Measurements from ENCODE around the gene TUBB2A.
"Not testable (repeated sequence)": the region's sequence is repeated elsewhere in the genome, so short reads cannot be mapped to it uniquely, and the experiment has no call there.

Gene TUBB2A

GRCh38 chr6:3157131-3157933 lies at the start of gene TUBB2A:
TSS of gene TUBB2A (minus strand) at chr6:3157544. CDS start at chr6:3157463, 81 bp downstream.
- DNase-seq, result peak; percentile 22

- DNase-seq, result no peak
Measured at GRCh38 chr6:3206339-3207015, 49.1 kb upstream of the TUBB2A start.

GRCh38 chr6:3205913-3206312 lies 48.6 kb upstream of the TUBB2A start:
- DNase-seq, result no peak

- no peak for DNase-seq
Measured at GRCh38 chr6:3204921-3205320, 47.6 kb upstream of the TUBB2A start.

GRCh38 chr6:3202999-3203696 lies 45.8 kb upstream of the TUBB2A start:
- DNase-seq, result no peak

- DNase-seq, result no peak
Measured at GRCh38 chr6:3201388-3201787, 44.0 kb upstream of the TUBB2A start.

- no peak for DNase-seq
Measured at GRCh38 chr6:3200682-3201081, 43.3 kb upstream of the TUBB2A start.

GRCh38 chr6:3199382-3199781 lies 42.0 kb upstream of the TUBB2A start:
- no peak for DNase-seq

- not testable (repeated sequence) for DNase-seq
Measured at GRCh38 chr6:3197734-3198133, 40.4 kb upstream of the TUBB2A start.

- DNase-seq, result no peak
Measured at GRCh38 chr6:3196770-3197169, 39.4 kb upstream of the TUBB2A start.

- no peak for DNase-seq
Measured at GRCh38 chr6:3195695-3196497, 38.6 kb upstream of the TUBB2A start.

- DNase-seq, result no peak
Measured at GRCh38 chr6:3195420-3195694, 38.0 kb upstream of the TUBB2A start.

- no peak for DNase-seq
Measured at GRCh38 chr6:3194535-3195419, 37.4 kb upstream of the TUBB2A start.

GRCh38 chr6:3193102-3193849 lies 35.9 kb upstream of the TUBB2A start:
- no peak for DNase-seq

GRCh38 chr6:3190779-3191178 lies 33.4 kb upstream of the TUBB2A start:
- DNase-seq, result no peak

- DNase-seq, result no peak
Measured at GRCh38 chr6:3190056-3190455, 32.7 kb upstream of the TUBB2A start.

GRCh38 chr6:3189192-3189591 lies 31.8 kb upstream of the TUBB2A start:
- DNase-seq, result not testable (repeated sequence)

- no peak for DNase-seq
Measured at GRCh38 chr6:3188262-3188661, 30.9 kb upstream of the TUBB2A start.

- DNase-seq, result no peak
Measured at GRCh38 chr6:3186974-3187382, 29.6 kb upstream of the TUBB2A start.

- DNase-seq, result no peak
Measured at GRCh38 chr6:3183066-3183465, 25.7 kb upstream of the TUBB2A start.

- no peak for DNase-seq
Measured at GRCh38 chr6:3181105-3181504, 23.8 kb upstream of the TUBB2A start.

All from NCI-H510A treated with DMSO at 0.1 percent for 48 hours (cell line).